ENCODE results near the gene CMTR1. TPM values are rescaled to one million over a fixed set of nuclear protein-coding genes. Genes with fewer than 3 reads are reported as not detected.
A peak's percentile ranks its signal among the peaks of the same experiment; 100 is the strongest.

The CMTR1 gene
- total RNA-seq, 1 experiment from 2014 or later = 24.5 TPM

GRCh38 chr6:37482606-37483251 lies 49.7 kb downstream of the CMTR1 start:
- Mint-ChIP-seq H3K4me1 (ENCODE audit: insufficient read depth, unreplicated experiment) (no peaks in the 10 kb centered on the region), H3K27me3 (ENCODE audit: insufficient read depth, unreplicated experiment) (no peaks in the 10 kb centered on the region), H3K9me3 (ENCODE audit: unreplicated experiment) (no peaks in the 10 kb centered on the region), H3K27ac (ENCODE audit: low read depth, unreplicated experiment) (peak overlapping the region; percentile 41), H3K36me3 (ENCODE audit: insufficient read depth, unreplicated experiment) (peaks cover 18% of the 10 kb centered on the region), H3K4me3 (ENCODE audit: unreplicated experiment) (no peak overlapping the region)
- no peak for DNase-seq (ENCODE audit: unreplicated experiment)
- TF ChIP-seq CTCF (IDR thresholded peaks at IDR 0.05; ENCODE audit: unreplicated experiment) = no peak
- no TSS peak for BruUV-seq (replicated peaks)
- CTCF ChIA-PET = interaction anchor here (0.7 kb wide), 1 partner anchor 249 kb away, joined by 3 read pairs; no protein-coding TSS in a partner anchor
- intact Hi-C loops (cut with micrococcal nuclease) = no loop called here
- POLR2A ChIA-PET = no interaction called here

GRCh38 chr6:37483252-37483901 lies 50.4 kb downstream of the CMTR1 start:
- H3K36me3 Mint-ChIP-seq (ENCODE audit: insufficient read depth, unreplicated experiment) = peaks cover 17% of the 10 kb centered on the region
- BruUV-seq (replicated peaks) = no TSS peak
- no peak for DNase-seq (ENCODE audit: unreplicated experiment)
- H3K4me3 Mint-ChIP-seq (ENCODE audit: unreplicated experiment) = no peak overlapping the region
- H3K9me3 Mint-ChIP-seq (ENCODE audit: unreplicated experiment) = no peaks in the 10 kb centered on the region
- ChIA-PET CTCF (interaction anchor here (0.6 to 1.0 kb wide), 8 partner anchors 12 to 375 kb away, joined by 3 to 7 read pairs (median 3); no protein-coding TSS in a partner anchor), POLR2A (no interaction called here)
- no peaks in the 10 kb centered on the region for H3K27me3 Mint-ChIP-seq (ENCODE audit: insufficient read depth, unreplicated experiment)
- intact Hi-C loops (cut with micrococcal nuclease) = no loop called here
- H3K4me1 Mint-ChIP-seq (ENCODE audit: insufficient read depth, unreplicated experiment) = peaks cover 6% of the 10 kb centered on the region
- peak overlapping the region; percentile 41 for H3K27ac Mint-ChIP-seq (ENCODE audit: low read depth, unreplicated experiment)
- TF ChIP-seq CTCF (IDR thresholded peaks at IDR 0.05; ENCODE audit: unreplicated experiment) = no peak

GRCh38 chr6:37483917-37484785 lies 51.1 kb downstream of the CMTR1 start:
- no peaks in the 10 kb centered on the region for H3K9me3 Mint-ChIP-seq (ENCODE audit: unreplicated experiment)
- no TSS peak for BruUV-seq (replicated peaks)
- peaks cover 10% of the 10 kb centered on the region for H3K4me1 Mint-ChIP-seq (ENCODE audit: insufficient read depth, unreplicated experiment)
- H3K4me3 Mint-ChIP-seq (ENCODE audit: unreplicated experiment) = no peak overlapping the region
- POLR2A ChIA-PET = no interaction called here
- H3K27me3 Mint-ChIP-seq (ENCODE audit: insufficient read depth, unreplicated experiment) = no peaks in the 10 kb centered on the region
- CTCF ChIA-PET = interaction anchor here (0.6 to 1.2 kb wide), 20 partner anchors 11 to 1655 kb away, joined by 3 to 7 read pairs (median 3); no protein-coding TSS in a partner anchor
- TF ChIP-seq CTCF (IDR thresholded peaks at IDR 0.05; ENCODE audit: unreplicated experiment) = peak; percentile 81
- intact Hi-C loops (cut with micrococcal nuclease) = loop anchor here (1.0 kb wide), 2 partner anchors 82 to 208 kb away; no protein-coding TSS in a partner anchor
- DNase-seq (ENCODE audit: unreplicated experiment) = peak; percentile 58
- H3K36me3 Mint-ChIP-seq (ENCODE audit: insufficient read depth, unreplicated experiment) = peaks cover 13% of the 10 kb centered on the region
- no peak overlapping the region for H3K27ac Mint-ChIP-seq (ENCODE audit: low read depth, unreplicated experiment)

All from MCF 10A (cell line).